Peyer's patch (tissue), 4 donors: ENCODE data around the gene RRAD.

ENCODE experiments used
- POLR2A ChIP-seq, 2 donors: fragments of 450-650 bp; IDR thresholded peaks; one replicate each; pipeline ENCODE4 v1.5.1; 2017; ENCODE audit warnings: antibody characterized with exemption in 2 of 2, mild to moderate bottlenecking in 2 of 2, moderate library complexity in 2 of 2
- TF ChIP-seq, protein P1 (sequence below), 6 experiments: fragments of 450-650 bp in 4 of 6; fragments of 200-600 bp in 2 of 6; sonication (generic) in 1 of 6; IDR thresholded peaks; one replicate each; pipeline ENCODE4 v1.5.1; 2017 to 2019; ENCODE audit warnings: antibody characterized with exemption in 6 of 6, mild to moderate bottlenecking in 3 of 6, moderate library complexity in 1 of 6

GRCh38 chr16:66911112-66911511 lies 14.2 kb downstream of the RRAD start:
- no peak for TF ChIP-seq POLR2A (IDR thresholded peaks at IDR 0.05)
- TF ChIP-seq, protein P1, sequence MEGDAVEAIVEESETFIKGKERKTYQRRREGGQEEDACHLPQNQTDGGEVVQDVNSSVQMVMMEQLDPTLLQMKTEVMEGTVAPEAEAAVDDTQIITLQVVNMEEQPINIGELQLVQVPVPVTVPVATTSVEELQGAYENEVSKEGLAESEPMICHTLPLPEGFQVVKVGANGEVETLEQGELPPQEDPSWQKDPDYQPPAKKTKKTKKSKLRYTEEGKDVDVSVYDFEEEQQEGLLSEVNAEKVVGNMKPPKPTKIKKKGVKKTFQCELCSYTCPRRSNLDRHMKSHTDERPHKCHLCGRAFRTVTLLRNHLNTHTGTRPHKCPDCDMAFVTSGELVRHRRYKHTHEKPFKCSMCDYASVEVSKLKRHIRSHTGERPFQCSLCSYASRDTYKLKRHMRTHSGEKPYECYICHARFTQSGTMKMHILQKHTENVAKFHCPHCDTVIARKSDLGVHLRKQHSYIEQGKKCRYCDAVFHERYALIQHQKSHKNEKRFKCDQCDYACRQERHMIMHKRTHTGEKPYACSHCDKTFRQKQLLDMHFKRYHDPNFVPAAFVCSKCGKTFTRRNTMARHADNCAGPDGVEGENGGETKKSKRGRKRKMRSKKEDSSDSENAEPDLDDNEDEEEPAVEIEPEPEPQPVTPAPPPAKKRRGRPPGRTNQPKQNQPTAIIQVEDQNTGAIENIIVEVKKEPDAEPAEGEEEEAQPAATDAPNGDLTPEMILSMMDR (IDR thresholded peaks at IDR 0.05): no peak
